Measurements from ENCODE around the gene PMEPA1. TPM values are rescaled to one million over a fixed set of nuclear protein-coding genes. Genes with fewer than 3 reads are reported as not detected.

PMEPA1 gene
- total and polyA plus RNA-seq, 2 donors, result 1.0 to 5.1 TPM

- H3K4me1 ChIP-seq (ENCODE audit: control insufficient read depth in 2 of 2, insufficient read depth in 2 of 2, low read length in 2 of 2), result no peaks in the 10 kb centered on the region
- H3K9me3 ChIP-seq (ENCODE audit: control insufficient read depth in 2 of 2, insufficient read depth in 1 of 2, low read length in 1 of 2), result no peaks in the 10 kb centered on the region
- H3K27ac ChIP-seq (ENCODE audit: low read depth in 1 of 2, low read length in 1 of 2), result no peak overlapping the region
- WGBS, result 95% methylated on average over 8 of the region's 8 CpGs
- no peaks in the 10 kb centered on the region for H3K27me3 ChIP-seq (ENCODE audit: control insufficient read depth in 2 of 2, insufficient read depth in 1 of 2, low read length in 1 of 2)
- H3K36me3 ChIP-seq (ENCODE audit: control insufficient read depth in 2 of 2, insufficient read depth in 2 of 2, low read length in 1 of 2), result no peaks in the 10 kb centered on the region
- H3K4me3 ChIP-seq (ENCODE audit: low read length in 2 of 2), result no peak overlapping the region
- no peak for DNase-seq (ENCODE audit: low read depth in 6 of 9, low spot score in 9 of 9)
Measured at GRCh38 chr20:57665589-57665971, 44.2 kb downstream of the PMEPA1 start.

- 91% methylated on average over 14 of the region's 14 CpGs for WGBS
- no peaks in the 10 kb centered on the region for H3K27me3 ChIP-seq (ENCODE audit: control insufficient read depth in 2 of 2, insufficient read depth in 1 of 2, low read length in 1 of 2)
- H3K36me3 ChIP-seq (ENCODE audit: control insufficient read depth in 2 of 2, insufficient read depth in 2 of 2, low read length in 1 of 2), result no peaks in the 10 kb centered on the region
- no peak for DNase-seq (ENCODE audit: low read depth in 6 of 9, low spot score in 9 of 9)
- no peaks in the 10 kb centered on the region for H3K4me1 ChIP-seq (ENCODE audit: control insufficient read depth in 2 of 2, insufficient read depth in 2 of 2, low read length in 2 of 2)
- H3K4me3 ChIP-seq (ENCODE audit: low read length in 2 of 2), result no peak overlapping the region
- H3K27ac ChIP-seq (ENCODE audit: low read depth in 1 of 2, low read length in 1 of 2), result no peak overlapping the region
- no peaks in the 10 kb centered on the region for H3K9me3 ChIP-seq (ENCODE audit: control insufficient read depth in 2 of 2, insufficient read depth in 1 of 2, low read length in 1 of 2)
Measured at GRCh38 chr20:57664924-57665588, 44.8 kb downstream of the PMEPA1 start.

- DNase-seq (ENCODE audit: low read depth in 6 of 9, low spot score in 9 of 9), result no peak
- WGBS, result 94% methylated on average over 20 of the region's 20 CpGs
- no peaks in the 10 kb centered on the region for H3K27me3 ChIP-seq (ENCODE audit: control insufficient read depth in 2 of 2, insufficient read depth in 1 of 2, low read length in 1 of 2)
- no peaks in the 10 kb centered on the region for H3K36me3 ChIP-seq (ENCODE audit: control insufficient read depth in 2 of 2, insufficient read depth in 2 of 2, low read length in 1 of 2)
- no peak overlapping the region for H3K4me3 ChIP-seq (ENCODE audit: low read length in 2 of 2)
- no peak overlapping the region for H3K27ac ChIP-seq (ENCODE audit: low read depth in 1 of 2, low read length in 1 of 2)
- H3K4me1 ChIP-seq (ENCODE audit: control insufficient read depth in 2 of 2, insufficient read depth in 2 of 2, low read length in 2 of 2), result no peaks in the 10 kb centered on the region
- no peaks in the 10 kb centered on the region for H3K9me3 ChIP-seq (ENCODE audit: control insufficient read depth in 2 of 2, insufficient read depth in 1 of 2, low read length in 1 of 2)
Measured at GRCh38 chr20:57664476-57664875, 45.3 kb downstream of the PMEPA1 start.

GRCh38 chr20:57663681-57664451 lies 45.9 kb downstream of the PMEPA1 start:
- H3K4me1 ChIP-seq (ENCODE audit: control insufficient read depth in 2 of 2, insufficient read depth in 2 of 2, low read length in 2 of 2), result no peaks in the 10 kb centered on the region
- no peak overlapping the region for H3K4me3 ChIP-seq (ENCODE audit: low read length in 2 of 2)
- no peaks in the 10 kb centered on the region for H3K9me3 ChIP-seq (ENCODE audit: control insufficient read depth in 2 of 2, insufficient read depth in 1 of 2, low read length in 1 of 2)
- no peak overlapping the region for H3K27ac ChIP-seq (ENCODE audit: low read depth in 1 of 2, low read length in 1 of 2)
- no peaks in the 10 kb centered on the region for H3K36me3 ChIP-seq (ENCODE audit: control insufficient read depth in 2 of 2, insufficient read depth in 2 of 2, low read length in 1 of 2)
- WGBS, result 97% methylated on average over 27 of the region's 27 CpGs
- DNase-seq (ENCODE audit: low read depth in 6 of 9, low spot score in 9 of 9), result no peak
- no peaks in the 10 kb centered on the region for H3K27me3 ChIP-seq (ENCODE audit: control insufficient read depth in 2 of 2, insufficient read depth in 1 of 2, low read length in 1 of 2)

- H3K4me1 ChIP-seq (ENCODE audit: control insufficient read depth in 2 of 2, insufficient read depth in 2 of 2, low read length in 2 of 2), result peaks cover 0 to 2% of the 10 kb centered on the region in 2 donors
- DNase-seq (ENCODE audit: low read depth in 6 of 9, low spot score in 9 of 9), result no peak
- H3K4me3 ChIP-seq (ENCODE audit: low read length in 2 of 2), result no peak overlapping the region
- no peaks in the 10 kb centered on the region for H3K27me3 ChIP-seq (ENCODE audit: control insufficient read depth in 2 of 2, insufficient read depth in 1 of 2, low read length in 1 of 2)
- no peak overlapping the region for H3K27ac ChIP-seq (ENCODE audit: low read depth in 1 of 2, low read length in 1 of 2)
- no peaks in the 10 kb centered on the region for H3K9me3 ChIP-seq (ENCODE audit: control insufficient read depth in 2 of 2, insufficient read depth in 1 of 2, low read length in 1 of 2)
- H3K36me3 ChIP-seq (ENCODE audit: control insufficient read depth in 2 of 2, insufficient read depth in 2 of 2, low read length in 1 of 2), result no peaks in the 10 kb centered on the region
- WGBS, result 98% methylated on average over 9 of the region's 9 CpGs
Measured at GRCh38 chr20:57663241-57663640, 46.6 kb downstream of the PMEPA1 start.

- Histone ChIP-seq H3K36me3 (ENCODE audit: control insufficient read depth in 2 of 2, insufficient read depth in 2 of 2, low read length in 1 of 2) (no peaks in the 10 kb centered on the region), H3K4me3 (ENCODE audit: low read length in 2 of 2) (no peak overlapping the region), H3K27me3 (ENCODE audit: control insufficient read depth in 2 of 2, insufficient read depth in 1 of 2, low read length in 1 of 2) (no peaks in the 10 kb centered on the region), H3K9me3 (ENCODE audit: control insufficient read depth in 2 of 2, insufficient read depth in 1 of 2, low read length in 1 of 2) (no peaks in the 10 kb centered on the region), H3K27ac (ENCODE audit: low read depth in 1 of 2, low read length in 1 of 2) (no peak overlapping the region), H3K4me1 (ENCODE audit: control insufficient read depth in 2 of 2, insufficient read depth in 2 of 2, low read length in 2 of 2) (peaks cover 4 to 8% of the 10 kb centered on the region in 2 donors)
- WGBS, result 94% methylated on average over 21 of the region's 21 CpGs
- no peak for DNase-seq (ENCODE audit: low read depth in 6 of 9, low spot score in 9 of 9)
Measured at GRCh38 chr20:57662456-57663240, 47.2 kb downstream of the PMEPA1 start.

- WGBS, result 93% methylated on average over 26 of the region's 26 CpGs
- no peak for DNase-seq (ENCODE audit: low read depth in 6 of 9, low spot score in 9 of 9)
- H3K9me3 ChIP-seq (ENCODE audit: control insufficient read depth in 2 of 2, insufficient read depth in 1 of 2, low read length in 1 of 2), result no peaks in the 10 kb centered on the region
Measured at GRCh38 chr20:57661746-57662455, 47.9 kb downstream of the PMEPA1 start.

GRCh38 chr20:57660922-57661745 lies 48.7 kb downstream of the PMEPA1 start:
- no peaks in the 10 kb centered on the region for H3K9me3 ChIP-seq (ENCODE audit: control insufficient read depth in 2 of 2, insufficient read depth in 1 of 2, low read length in 1 of 2)
- H3K4me3 ChIP-seq (ENCODE audit: low read length in 2 of 2), result no peak overlapping the region
- WGBS, result 95% methylated on average over 31 of the region's 31 CpGs
- no peaks in the 10 kb centered on the region for H3K27me3 ChIP-seq (ENCODE audit: control insufficient read depth in 2 of 2, insufficient read depth in 1 of 2, low read length in 1 of 2)
- DNase-seq (ENCODE audit: low read depth in 6 of 9, low spot score in 9 of 9), result no peak
- no peak overlapping the region for H3K27ac ChIP-seq (ENCODE audit: low read depth in 1 of 2, low read length in 1 of 2)
- peaks cover 4 to 12% of the 10 kb centered on the region in 2 donors for H3K4me1 ChIP-seq (ENCODE audit: control insufficient read depth in 2 of 2, insufficient read depth in 2 of 2, low read length in 2 of 2)
- H3K36me3 ChIP-seq (ENCODE audit: control insufficient read depth in 2 of 2, insufficient read depth in 2 of 2, low read length in 1 of 2), result no peaks in the 10 kb centered on the region

More at GRCh38 chr20:57661746-57662455, 47.9 kb downstream of the PMEPA1 start:
- Histone ChIP-seq H3K4me1 (ENCODE audit: control insufficient read depth in 2 of 2, insufficient read depth in 2 of 2, low read length in 2 of 2) (peaks cover 4 to 12% of the 10 kb centered on the region in 2 donors), H3K27me3 (ENCODE audit: control insufficient read depth in 2 of 2, insufficient read depth in 1 of 2, low read length in 1 of 2) (no peaks in the 10 kb centered on the region), H3K27ac (ENCODE audit: low read depth in 1 of 2, low read length in 1 of 2) (no peak overlapping the region), H3K36me3 (ENCODE audit: control insufficient read depth in 2 of 2, insufficient read depth in 2 of 2, low read length in 1 of 2) (no peaks in the 10 kb centered on the region), H3K4me3 (ENCODE audit: low read length in 2 of 2) (no peak overlapping the region)

All from thymus (tissue), 11 donors.